GM18519 (cell line): ENCODE measurements around the gene SHISA7.
"Not testable (repeated sequence)": the region's sequence is repeated elsewhere in the genome, so short reads cannot be mapped to it uniquely, and the experiment has no call there.

ENCODE experiments used
- ATAC-seq: cut with Tn5 transposase; IDR thresholded peaks from one replicate; pipeline ENCODE4 v1.9.1; 2021; ENCODE audit warnings: mild to moderate bottlenecking, moderate library complexity; ENCODE audit not compliant: unreplicated experiment, low FRiP score

The SHISA7 gene

DNA sequence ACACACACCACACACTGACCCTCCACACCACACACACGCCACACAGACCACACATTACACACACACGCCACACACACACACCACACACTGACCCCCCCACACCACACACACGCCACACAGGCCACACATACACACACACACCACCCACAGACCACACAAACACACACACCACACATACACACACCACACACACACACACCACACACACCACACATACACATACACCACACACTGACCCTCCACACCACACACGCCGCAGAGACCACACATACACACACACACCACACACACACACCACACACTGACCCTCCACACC is 5.0 kb upstream of the SHISA7 start:
- not testable (repeated sequence) for ATAC-seq

GRCh38 chr19:55447421-55448174 is 4.5 kb upstream of the SHISA7 start:
- ATAC-seq = no peak

DNA sequence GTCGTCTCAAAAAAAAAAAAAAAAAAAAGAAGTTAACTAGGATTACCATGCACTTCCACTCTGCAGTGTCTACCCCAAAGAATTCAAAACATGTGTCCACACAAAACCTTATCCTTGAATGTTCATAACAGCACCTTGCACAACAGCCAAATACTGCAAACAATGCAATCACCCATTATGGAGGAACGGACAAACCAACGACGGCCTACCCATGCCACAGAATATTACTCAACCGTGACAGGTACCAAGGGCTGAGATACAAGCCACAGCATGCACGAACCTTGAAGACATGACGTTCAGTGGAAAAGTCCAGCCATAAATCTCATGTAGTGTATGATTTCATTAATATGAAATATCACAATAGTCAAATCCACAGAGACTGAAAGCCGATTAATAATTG is 3.0 kb upstream of the SHISA7 start:
- no peak for ATAC-seq

DNA sequence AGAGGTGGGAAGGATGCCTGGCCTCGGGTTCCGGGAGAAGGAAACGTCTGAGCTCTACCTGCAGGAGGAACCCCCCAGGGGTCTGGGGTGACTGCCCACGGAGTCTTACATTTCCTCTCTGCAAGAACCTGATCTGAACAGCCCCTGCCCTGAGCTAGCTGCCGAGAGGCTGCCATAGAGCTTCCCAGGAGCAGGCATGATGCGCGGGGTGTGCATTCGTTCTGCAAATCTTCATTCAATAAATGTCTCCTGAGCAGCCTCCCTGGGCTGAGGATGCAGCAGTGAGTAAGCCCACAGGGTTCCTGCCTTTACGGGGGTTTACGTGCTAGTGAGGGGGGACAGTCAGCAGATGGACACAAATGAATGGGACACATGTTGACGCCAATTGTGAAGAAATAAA is 1.5 kb upstream of the SHISA7 start:
- ATAC-seq = no peak

DNA sequence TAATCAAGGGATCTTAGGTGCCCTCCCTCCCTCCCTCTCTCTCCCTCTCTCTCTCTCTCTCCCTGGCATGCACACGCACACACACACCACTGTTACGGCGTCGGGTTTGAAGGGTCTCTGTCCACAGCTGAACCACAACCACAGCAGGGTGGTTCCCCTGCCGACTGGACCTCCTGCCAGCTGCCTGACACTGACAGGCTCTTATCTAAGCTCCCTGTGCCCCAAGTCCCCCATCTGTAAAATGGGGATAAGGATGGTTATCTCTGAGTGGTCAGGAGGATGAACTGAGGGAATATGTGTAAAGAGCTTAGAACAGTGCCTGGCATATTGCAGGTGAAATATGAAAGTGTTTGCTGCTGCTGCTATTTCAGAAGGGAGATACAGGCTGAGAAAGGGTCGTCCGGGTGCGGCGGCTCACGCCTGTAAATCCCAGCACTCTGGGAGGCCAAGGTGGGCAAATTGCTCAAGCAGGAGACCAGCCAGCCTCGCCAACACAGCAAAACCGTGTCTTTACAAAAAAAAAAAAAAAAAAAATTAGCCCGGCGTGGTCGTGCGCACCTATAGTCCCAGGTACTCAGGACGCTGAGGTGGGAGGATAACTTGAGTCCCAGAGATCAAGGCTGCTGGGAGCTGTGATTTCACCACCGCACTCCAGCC is 852 bp upstream of the SHISA7 start:
- ATAC-seq = no peak

GRCh38 chr19:55442372-55442961 is 633 bp downstream of the SHISA7 start:
- no peak for ATAC-seq

DNA sequence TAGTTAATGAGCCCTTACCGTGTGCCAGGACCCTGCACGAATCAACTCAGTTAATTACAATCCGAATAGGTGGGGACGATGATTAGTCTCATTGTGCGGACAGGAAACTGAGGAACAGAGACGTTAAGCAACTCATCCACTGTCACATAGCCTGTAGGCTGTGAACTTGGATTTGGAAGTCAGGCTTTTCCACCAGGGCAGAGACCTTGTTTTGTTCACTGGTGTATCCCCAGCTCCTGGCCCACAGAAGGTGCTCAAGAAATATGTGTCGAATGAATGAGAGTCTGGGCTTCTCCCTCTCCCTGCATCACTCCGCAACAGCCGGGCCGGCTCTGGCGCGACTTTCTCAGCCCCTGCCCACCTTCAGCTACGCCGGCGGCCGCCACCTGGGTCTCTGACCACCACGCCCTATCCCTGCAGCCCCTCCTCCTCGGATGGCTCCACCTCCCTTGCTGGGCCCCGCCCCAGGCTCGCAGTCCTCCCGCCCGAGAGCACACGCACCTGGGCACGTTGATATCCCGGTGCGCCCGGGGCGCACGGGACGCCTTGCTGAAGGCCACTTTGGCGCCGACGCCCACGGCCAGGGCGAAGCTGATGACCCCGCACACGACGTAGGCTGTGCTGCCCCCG is 1.3 kb downstream of the SHISA7 start:
- no peak for ATAC-seq

DNA sequence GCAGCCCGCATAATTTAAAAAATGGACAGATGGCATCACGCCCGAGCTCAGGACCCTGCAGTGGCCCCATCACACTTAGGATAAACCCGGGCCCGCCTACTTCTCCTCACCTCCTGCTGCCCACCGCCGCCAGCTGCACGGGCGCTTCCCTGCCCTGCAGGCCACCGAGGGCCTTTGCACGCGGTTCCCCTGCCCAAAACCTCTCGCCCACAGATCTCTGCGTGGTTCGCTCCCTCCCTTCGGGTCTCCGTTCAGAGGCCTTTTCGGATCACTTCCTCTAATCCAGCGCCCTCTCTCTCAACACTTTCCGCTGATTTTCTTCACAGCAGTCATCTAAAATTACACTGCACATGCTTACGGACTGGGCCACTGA is 1.8 kb downstream of the SHISA7 start:
- ATAC-seq = no peak

- ATAC-seq = no peak
Observed at GRCh38 chr19:55440411-55441105, 2.5 kb downstream of the SHISA7 start.

DNA sequence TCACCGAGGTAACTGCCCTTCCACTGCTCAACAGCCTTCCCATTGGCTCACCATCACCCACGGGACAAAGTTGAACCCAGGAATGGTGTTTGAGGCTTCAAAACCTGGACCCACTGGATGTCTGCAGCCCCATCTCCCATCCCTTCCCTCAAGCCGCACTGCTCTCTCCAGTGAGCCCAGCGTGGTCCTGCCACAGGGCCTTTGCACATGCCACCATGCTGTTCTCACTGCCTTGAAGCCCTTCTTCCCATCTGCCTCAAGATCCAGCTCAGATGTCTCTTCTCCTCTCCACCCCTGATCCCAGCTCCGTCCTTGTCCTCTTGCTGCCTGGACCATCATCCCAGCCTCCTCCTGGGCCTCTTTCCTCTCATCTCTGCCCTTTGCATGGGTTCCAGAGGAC is 4.0 kb downstream of the SHISA7 start:
- ATAC-seq = no peak

DNA sequence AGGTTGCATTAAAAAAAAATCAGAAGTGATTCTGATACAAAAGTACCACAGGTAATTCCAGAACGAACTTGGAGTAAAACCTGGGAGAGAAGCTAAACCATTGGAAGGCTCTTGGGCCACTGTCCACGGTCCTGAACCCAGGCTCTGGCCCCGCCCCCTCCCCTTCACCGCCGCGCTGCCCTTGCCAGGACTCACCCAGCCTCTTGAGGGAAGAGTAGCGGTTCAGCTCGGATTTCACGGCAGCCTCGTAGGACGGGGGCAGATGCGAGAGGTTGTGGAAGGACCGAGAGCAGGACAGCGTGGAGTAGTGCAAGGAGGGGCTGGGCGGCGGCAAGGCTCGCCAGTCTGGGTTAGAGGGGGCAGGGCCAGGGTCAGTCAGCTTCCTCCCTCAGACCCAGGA is 5.7 kb downstream of the SHISA7 start:
- no peak for ATAC-seq

- no peak for ATAC-seq
Observed at GRCh38 chr19:55436847-55437246, 6.3 kb downstream of the SHISA7 start.

DNA sequence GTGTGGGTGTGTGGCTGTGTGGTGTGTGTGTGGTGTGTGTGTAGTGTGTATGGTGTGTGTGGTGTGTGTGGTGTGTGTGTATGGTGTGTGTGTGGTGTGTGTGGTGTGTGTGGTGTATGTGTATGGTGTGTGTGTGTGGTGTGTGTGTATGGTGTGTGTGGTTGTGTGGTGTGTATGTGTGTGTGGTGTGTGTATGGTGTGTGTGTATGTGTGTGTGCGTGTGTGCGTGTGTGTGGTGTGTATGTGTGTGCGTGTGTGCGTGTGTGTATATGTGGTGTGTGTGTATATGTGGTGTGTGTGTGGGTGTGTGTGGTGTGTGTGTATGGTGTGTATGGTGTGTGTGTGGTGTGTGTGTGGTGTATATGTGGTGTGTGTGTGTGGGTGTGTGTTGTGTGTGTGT is 8.1 kb downstream of the SHISA7 start:
- no peak for ATAC-seq

DNA sequence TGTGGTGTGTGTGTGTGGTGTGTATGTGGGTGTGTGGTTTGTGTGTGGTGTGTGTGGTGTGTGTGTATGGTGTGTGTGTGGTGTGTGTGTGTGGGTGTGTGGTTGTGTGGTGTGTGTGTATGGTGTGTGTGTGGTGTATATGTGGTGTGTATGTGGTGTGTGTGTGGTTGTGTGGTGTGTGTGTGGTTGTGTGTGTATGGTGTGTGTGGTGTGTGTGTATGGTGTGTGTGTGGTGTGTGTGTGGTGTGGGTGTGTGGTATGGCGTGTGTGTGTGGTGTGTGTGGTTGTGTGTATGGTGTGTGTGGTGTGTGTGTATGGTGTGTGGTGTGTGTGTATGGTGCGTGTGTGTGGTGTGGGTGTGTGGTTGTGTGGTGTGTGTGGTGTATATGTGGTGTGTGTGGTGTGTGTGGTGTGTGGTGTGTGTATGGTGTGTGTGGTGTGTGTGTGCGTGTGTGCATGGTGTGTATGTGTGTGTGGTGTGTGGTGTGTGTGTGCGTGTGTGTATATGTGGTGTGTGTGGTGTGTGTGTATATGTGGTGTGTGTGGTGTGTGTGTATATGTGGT is 8.7 kb downstream of the SHISA7 start:
- ATAC-seq = no peak

DNA sequence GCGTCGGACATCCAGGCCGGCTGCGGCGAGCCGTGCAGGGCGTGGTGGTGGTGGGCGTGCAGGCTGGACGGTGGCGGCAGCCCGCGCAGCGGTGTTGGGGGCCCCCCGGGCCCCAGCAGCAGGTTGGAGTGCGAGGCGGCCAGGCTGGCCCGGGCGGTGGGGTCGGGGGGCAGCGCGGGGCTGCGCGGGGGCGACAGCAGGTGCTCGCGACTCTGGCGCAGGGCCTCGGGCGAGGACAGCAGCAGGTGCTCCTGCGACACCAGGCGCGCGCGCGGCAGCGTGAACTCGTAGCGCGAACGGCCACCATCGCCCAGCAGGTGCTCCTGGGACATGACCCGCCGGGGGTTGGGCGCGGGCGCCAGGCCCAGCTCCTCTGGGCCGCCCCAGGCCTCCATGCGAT is 9.8 kb downstream of the SHISA7 start:
- no peak for ATAC-seq

- no peak for ATAC-seq
Observed at GRCh38 chr19:55432241-55432959, 10.7 kb downstream of the SHISA7 start.

DNA sequence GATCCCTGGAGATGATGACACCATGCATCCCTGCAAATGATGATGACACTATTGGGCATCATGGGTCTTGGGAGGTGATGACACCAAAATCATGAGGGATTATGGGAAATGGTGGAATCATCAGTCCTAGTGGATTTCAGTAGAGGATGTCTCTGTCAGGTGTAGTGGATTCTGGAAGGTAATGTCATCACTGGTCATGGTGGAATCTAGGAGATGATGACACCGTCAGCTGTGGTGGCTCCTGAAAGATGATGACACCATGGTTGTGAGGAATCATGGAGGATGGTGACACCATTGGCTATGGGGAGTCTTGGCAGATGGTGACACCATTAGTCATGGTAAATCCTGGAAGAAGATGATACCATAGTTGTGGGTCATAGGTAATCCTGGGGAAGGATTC is 11.9 kb downstream of the SHISA7 start:
- ATAC-seq = no peak

DNA sequence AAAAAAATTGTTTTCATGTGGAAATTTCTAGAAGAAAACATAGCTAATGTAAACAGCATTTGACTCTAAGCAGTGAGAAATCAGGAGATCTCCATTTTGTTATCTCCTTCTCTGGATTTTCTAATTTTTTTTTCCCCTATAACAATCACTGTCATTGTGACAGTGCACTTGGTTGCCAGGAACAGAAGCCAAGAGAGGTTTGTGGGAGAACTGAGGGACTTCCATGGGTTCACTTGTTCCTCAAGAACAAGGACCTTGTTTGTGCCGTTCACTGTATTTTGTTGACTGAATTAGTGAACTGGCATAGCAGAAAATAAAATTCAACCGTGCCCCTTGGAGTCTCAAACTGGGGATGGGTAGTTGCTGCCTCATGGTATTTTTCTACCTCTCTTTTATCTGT is 17.1 kb downstream of the SHISA7 start:
- ATAC-seq = no peak

DNA sequence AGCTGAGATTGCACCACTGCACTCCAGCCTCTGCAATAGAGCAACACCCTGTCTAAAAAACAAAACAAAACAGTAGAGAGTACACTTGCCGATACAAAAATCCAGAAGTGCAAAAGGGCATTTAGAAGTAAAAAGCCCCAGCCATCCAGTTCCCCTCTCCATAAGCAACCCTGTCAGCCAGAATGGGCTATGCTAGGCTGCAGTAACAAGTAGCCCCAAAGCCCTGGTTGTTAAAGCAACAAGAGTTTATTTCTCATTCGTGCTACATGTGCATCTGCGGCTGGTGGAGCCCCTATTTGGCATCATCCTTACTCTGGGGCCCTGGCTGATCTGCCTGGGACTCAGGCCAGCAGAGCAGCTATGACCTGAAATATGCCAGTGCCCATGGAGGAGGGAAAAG is 18.6 kb downstream of the SHISA7 start:
- ATAC-seq = no peak
